Measurements from ENCODE around the gene CBX7. TPM values are rescaled to one million over a fixed set of nuclear protein-coding genes. Genes with fewer than 3 reads are reported as not detected.
A peak's percentile ranks its signal among the peaks of the same experiment; 100 is the strongest.

CBX7 gene
- total RNA-seq, 1 experiment from 2014 or later = 3.7 TPM

GRCh38 chr22:39147335-39148025 lies 5.0 kb downstream of the CBX7 start:
- H2AFZ ChIP-seq (ENCODE audit: low read length) = no peak overlapping the region

More at GRCh38 chr22:39147335-39148025, 5.0 kb downstream of the CBX7 start:
- no peak for DNase-seq
- Mint-ChIP-seq H3K36me3 (ENCODE audit: insufficient read depth in 1 of 3, low read depth in 3 of 3) (no peaks in the 10 kb centered on the region), H3K27me3 (ENCODE audit: low read depth) (peaks cover 9% of the 10 kb centered on the region; the same call in 1 of the 2 replicates), H3K4me1 (peaks cover 25 to 46% of the 10 kb centered on the region in 2 experiments), H3K4me3 (no peak overlapping the region), H3K9me3 (no peaks in the 10 kb centered on the region), H3K27ac (peak overlapping the region in 1 of 3 experiments; percentile 72; a peak in 3 of 7 replicates)
- Histone ChIP-seq H3K23me2 (ENCODE audit: insufficient read length, low read depth, low read length, poor library complexity, severe bottlenecking) (peaks cover 10% of the 10 kb centered on the region), H2BK120ac (ENCODE audit: low read depth, low read length, poor library complexity, severe bottlenecking) (no peak overlapping the region), H3K14ac (ENCODE audit: insufficient read depth, low read length) (no peak overlapping the region), H3K4me1 (ENCODE audit: insufficient read depth, low read length) (peaks cover 2% of the 10 kb centered on the region; the same call in 1 of the 2 replicates), H3K27me3 (ENCODE audit: insufficient read depth, low read length) (no peaks in the 10 kb centered on the region), H3K27ac (ENCODE audit: insufficient read length, low read depth, low read length) (no peak overlapping the region), H4K20me1 (ENCODE audit: control insufficient read depth, insufficient read depth, insufficient read length) (no peaks in the 10 kb centered on the region), H3T11ph (ENCODE audit: low read length) (no peak overlapping the region), H2BK20ac (ENCODE audit: low read depth, low read length, poor library complexity, severe bottlenecking) (no peak overlapping the region), H4K8ac (replicated peaks; ENCODE audit: insufficient read length, low read depth, low read length) (no peak overlapping the region), H3K56ac (ENCODE audit: insufficient read length, low read depth, low read length) (no peak overlapping the region), H2BK5ac (ENCODE audit: insufficient read length, low read length) (no peak overlapping the region), H4K5ac (ENCODE audit: insufficient read length, low read depth, low read length) (no peak overlapping the region), H3K9me3 (ENCODE audit: control insufficient read depth, low read depth, low read length) (no peaks in the 10 kb centered on the region), H2BK15ac (ENCODE audit: low read depth, low read length) (no peak overlapping the region), H3K23ac (ENCODE audit: insufficient read length, low read depth, low read length) (no peak overlapping the region), H2BK12ac (ENCODE audit: insufficient read length, low read depth, low read length) (no peak overlapping the region), H3K79me2 (ENCODE audit: insufficient read depth, low read length) (no peaks in the 10 kb centered on the region), H3K9ac (ENCODE audit: extremely low read depth, insufficient read length, low read length) (no peak overlapping the region), H3K18ac (ENCODE audit: insufficient read length, low read depth, low read length) (no peak overlapping the region), H2AK5ac (ENCODE audit: insufficient read length, low read length) (no peak overlapping the region), H3K4ac (ENCODE audit: low read depth, low read length) (no peak overlapping the region), H4K91ac (ENCODE audit: insufficient read length, low read depth, low read length) (no peak overlapping the region), H3K79me1 (ENCODE audit: insufficient read depth, low read depth, low read length, poor library complexity, severe bottlenecking) (no peaks in the 10 kb centered on the region), H3K4me2 (ENCODE audit: insufficient read depth, insufficient read length, low read length) (no peak overlapping the region)
- no peak for TF ChIP-seq CTCF (conservative IDR thresholded peaks at IDR 0.05)
- no CpG with 5 or more reads among the region's 5 CpGs for WGBS (ENCODE audit: extremely low coverage, insufficient read length, low lambda C conversion rate)

Measured in H9 (cell line).